NB4 (cell line): ENCODE measurements around the gene HES6.

Experiments
- DNase-seq: peaks from one replicate; pipeline ENCODE4 v3.0.0; 2010; ENCODE audit warnings: low read depth
- H3K4me3 ChIP-seq: one replicate; pipeline ENCODE4 v1.5.1; 2011; ENCODE audit warnings: mild to moderate bottlenecking, low read depth, low read length, moderate library complexity
- MAX ChIP-seq: IDR thresholded peaks from 2 replicates; pipeline ENCODE4 v1.6.1; 2011; ENCODE audit warnings: low read depth, low read length
- MYC ChIP-seq: IDR thresholded peaks from 2 replicates; pipeline ENCODE4 v1.6.1; 2011; ENCODE audit warnings: low read depth, low read length
- POLR2A ChIP-seq: IDR thresholded peaks from 2 replicates; pipeline ENCODE4 v1.6.1; 2011; ENCODE audit warnings: mild to moderate bottlenecking; ENCODE audit not compliant: insufficient read length; ENCODE audit errors: extremely low read depth
- TF ChIP-seq, protein P1 (sequence below): IDR thresholded peaks from one replicate; pipeline ENCODE4 v1.5.1; 2012; ENCODE audit warnings: low read depth, low read length

HES6 gene

DNA sequence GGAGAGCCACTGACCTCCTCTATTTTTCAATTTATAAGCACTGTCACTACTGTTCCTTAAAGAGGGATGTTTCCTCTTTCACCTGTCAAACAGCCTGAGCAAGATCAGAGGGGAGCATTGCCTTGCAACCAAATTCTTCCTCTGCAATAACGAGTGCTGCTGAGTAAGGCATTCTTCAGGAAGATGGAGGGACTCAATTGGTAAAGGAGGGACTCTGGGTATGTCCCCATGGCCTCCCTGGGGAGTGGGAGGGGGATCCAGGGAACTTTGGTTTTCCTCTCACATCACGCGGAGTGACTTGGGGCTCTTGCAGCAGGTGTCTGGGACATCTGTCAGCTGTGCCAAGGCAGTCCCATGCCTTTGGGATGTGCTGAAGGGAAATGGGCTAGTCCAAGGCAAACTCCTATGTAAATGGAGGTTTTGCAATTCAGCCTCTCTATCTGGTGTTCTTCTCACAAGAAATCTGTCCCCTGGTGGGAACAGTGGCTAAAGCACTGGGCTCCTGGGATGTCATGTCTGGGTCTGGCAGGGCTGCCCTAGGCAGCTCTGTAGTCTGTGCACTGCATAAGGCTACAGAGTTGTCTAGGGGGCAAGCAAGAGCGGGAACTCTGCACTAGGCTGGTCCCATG is 14.4 kb upstream of the HES6 start:
- H3K4me3 ChIP-seq, result no peak overlapping the region
- DNase-seq, result no peak
- no peak for TF ChIP-seq MYC
- TF ChIP-seq, protein P1, sequence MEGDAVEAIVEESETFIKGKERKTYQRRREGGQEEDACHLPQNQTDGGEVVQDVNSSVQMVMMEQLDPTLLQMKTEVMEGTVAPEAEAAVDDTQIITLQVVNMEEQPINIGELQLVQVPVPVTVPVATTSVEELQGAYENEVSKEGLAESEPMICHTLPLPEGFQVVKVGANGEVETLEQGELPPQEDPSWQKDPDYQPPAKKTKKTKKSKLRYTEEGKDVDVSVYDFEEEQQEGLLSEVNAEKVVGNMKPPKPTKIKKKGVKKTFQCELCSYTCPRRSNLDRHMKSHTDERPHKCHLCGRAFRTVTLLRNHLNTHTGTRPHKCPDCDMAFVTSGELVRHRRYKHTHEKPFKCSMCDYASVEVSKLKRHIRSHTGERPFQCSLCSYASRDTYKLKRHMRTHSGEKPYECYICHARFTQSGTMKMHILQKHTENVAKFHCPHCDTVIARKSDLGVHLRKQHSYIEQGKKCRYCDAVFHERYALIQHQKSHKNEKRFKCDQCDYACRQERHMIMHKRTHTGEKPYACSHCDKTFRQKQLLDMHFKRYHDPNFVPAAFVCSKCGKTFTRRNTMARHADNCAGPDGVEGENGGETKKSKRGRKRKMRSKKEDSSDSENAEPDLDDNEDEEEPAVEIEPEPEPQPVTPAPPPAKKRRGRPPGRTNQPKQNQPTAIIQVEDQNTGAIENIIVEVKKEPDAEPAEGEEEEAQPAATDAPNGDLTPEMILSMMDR, result no peak
- TF ChIP-seq MAX, result no peak
- no peak for TF ChIP-seq POLR2A

DNA sequence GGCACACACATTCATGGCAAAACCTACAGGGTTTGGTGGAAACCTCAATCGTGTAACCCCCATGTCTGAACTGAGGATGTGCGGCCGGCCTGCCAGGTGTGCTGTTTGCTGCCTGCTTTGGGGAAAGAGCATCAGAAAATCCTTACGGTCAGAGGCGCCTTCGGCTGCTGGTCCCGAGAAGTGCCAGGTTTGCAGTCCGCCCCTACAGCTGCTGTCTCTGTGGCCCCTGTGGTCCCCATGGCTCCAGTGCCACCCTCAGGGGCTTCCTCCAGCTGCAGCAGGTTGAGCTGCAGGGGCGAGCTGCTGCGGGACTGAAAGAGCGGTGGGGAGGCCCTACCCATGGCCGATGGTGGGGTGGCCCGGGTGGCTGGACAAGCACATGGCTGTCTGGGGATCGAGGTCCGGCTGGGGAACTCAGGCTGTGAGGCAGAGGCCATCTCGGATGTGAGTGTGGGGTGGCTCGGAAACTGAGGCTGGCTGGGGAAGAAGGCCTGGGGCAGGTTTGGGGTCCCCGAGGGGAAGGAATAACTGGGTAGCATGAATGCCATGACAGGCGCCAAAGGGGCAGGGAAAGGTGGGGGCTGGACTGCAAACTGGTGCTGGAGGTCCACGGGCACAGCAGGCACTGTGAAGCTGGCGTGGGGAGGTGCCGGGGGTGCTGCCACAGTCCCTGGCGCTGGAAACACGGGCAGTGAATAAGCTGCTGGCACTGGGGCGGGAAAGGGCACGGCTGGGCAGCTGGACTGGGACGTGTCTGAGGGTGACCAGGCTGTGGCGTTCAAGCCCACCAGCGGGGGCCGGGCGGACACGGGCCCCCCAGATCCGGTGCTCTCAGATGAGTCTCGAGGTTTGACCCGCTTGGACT is 13.2 kb upstream of the HES6 start:
- no peak for DNase-seq
- no peak overlapping the region for H3K4me3 ChIP-seq
- TF ChIP-seq MAX, result no peak
- no peak for TF ChIP-seq POLR2A
- TF ChIP-seq, protein P1, result no peak
- no peak for TF ChIP-seq MYC

- no peak for DNase-seq
- TF ChIP-seq MAX (no peak), POLR2A (no peak), MYC (no peak)
- TF ChIP-seq, protein P1, result no peak
- H3K4me3 ChIP-seq, result no peak overlapping the region
Measured at GRCh38 chr2:238251986-238252385, 12.1 kb upstream of the HES6 start.

- TF ChIP-seq, protein P1, result no peak
- no peak for TF ChIP-seq MYC
- no peak for TF ChIP-seq MAX
- TF ChIP-seq POLR2A, result no peak
- DNase-seq, result no peak
- H3K4me3 ChIP-seq, result no peak overlapping the region
Measured at GRCh38 chr2:238251331-238251730, 11.5 kb upstream of the HES6 start.

GRCh38 chr2:238250896-238251295 is 11.1 kb upstream of the HES6 start:
- TF ChIP-seq MAX, result no peak
- TF ChIP-seq POLR2A, result no peak
- TF ChIP-seq, protein P1, result no peak
- DNase-seq, result no peak
- H3K4me3 ChIP-seq, result no peak overlapping the region
